HG03135 (cell line): ENCODE data around the gene PLCD3.
A peak's percentile ranks its signal among the peaks of the same experiment; 100 is the strongest.

ENCODE experiments used
- ATAC-seq: cut with Tn5 transposase; IDR thresholded peaks from one replicate; pipeline ENCODE4 v1.9.1; 2021; ENCODE audit warnings: mild to moderate bottlenecking, moderate library complexity; ENCODE audit not compliant: unreplicated experiment

PLCD3 gene

GRCh38 chr17:45150911-45151809 lies 18.8 kb upstream of the PLCD3 start:
- ATAC-seq, result no peak

- ATAC-seq, result no peak
These were observed 17.7 kb upstream of the PLCD3 start for GRCh38 chr17:45149669-45150664.

DNA sequence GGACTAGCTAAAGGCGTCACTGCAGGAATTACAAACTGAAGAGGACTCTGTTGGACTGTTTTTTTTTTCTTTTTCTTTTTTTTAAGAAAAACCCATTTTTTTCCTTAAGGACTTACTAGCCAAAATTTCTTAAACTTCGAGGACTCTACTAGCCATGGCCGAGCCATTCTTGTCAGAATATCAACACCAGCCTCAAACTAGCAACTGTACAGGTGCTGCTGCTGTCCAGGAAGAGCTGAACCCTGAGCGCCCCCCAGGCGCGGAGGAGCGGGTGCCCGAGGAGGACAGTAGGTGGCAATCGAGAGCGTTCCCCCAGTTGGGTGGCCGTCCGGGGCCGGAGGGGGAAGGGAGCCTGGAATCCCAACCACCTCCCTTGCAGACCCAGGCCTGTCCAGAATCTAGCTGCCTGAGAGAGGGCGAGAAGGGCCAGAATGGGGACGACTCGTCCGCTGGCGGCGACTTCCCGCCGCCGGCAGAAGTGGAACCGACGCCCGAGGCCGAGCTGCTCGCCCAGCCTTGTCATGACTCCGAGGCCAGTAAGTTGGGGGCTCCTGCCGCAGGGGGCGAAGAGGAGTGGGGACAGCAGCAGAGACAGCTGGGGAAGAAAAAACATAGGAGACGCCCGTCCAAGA lies 16.8 kb upstream of the PLCD3 start:
- peak; percentile 24 for ATAC-seq

DNA sequence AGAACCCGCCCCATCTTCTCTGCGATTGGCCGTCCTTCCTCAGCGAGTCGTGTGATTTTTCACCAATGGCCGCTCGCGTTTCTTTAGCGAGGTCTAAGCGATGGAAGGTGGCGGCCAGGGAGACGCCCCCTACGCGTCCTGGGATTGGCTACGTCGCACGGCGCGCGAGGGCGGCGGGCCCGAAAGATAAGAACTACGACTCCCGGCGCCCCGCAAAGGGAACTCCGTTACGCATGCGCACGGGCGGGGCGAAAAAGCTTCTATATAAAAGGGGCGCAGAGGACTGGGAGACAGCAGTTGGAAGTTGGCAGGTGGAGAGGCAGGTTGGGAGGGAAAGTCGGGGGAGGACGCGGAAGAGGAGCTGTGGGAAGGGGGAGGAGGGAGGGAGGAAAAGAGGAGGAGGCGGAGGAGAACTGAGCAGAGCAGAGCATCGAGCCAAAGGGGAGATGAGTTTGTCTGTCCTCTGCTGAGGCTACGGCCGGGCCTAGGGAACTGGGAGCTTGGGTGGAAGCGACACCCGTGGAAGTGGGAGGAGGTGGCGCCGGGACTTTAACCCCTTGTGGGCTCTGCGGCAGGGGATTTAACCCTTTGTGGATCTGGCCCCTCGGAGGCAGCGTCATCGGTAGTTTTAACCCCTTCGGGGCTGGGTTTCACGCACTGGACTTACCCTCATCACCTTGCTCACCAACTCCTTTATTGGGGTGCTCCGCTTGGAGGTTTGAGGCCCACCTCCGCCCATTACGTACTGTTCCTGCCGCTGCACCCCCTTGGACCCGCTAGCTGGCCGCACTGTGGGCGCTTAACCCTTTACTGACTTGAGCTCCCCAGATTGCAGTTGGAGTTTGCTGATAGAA lies 16.1 kb upstream of the PLCD3 start, which contains the start of gene HEXIM1:
Gene HEXIM1 (plus strand): TSS at position 293 of the 854 bp plus-strand sequence. CDS start 716 bp downstream, outside the sequence.
- peak; percentile 60 for ATAC-seq

GRCh38 chr17:45147581-45148182 lies 15.4 kb upstream of the PLCD3 start:
- ATAC-seq, result peak; percentile 29

DNA sequence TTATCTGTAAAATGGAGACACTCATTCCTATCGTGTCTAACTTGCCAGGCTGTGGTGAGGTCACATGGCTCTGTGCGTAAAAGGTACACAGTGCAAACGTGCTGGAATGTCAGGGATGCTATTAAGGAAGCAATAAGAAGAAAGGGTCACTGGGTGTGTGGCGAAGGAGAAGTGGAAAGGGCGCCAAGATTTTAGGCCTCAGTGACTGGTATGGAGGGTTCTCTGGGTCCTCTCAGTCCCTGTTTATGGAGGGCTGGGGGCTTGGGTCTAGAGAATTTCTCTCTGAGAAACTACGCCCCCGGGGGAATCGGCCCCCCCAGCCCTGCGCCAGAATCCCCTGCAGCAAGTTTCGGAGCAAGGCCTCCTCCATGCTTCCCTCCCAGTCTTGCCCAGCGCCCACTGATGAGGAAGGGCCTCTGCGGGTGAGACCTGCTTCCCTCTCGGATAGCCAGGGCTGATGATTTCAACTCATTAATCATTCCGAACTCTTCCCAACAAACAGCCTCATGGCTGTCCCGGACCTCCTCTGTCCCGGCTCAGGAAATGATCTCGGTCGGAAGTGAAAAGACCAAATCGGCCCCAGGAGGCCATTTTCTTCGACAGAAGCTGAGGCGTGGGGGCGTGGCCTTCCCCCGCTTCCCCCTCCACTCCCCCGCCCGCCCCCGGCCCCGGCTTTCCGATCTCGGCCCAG lies 14.7 kb upstream of the PLCD3 start:
- ATAC-seq, result peak; percentile 2

- no peak for ATAC-seq
These were observed 14.2 kb upstream of the PLCD3 start for GRCh38 chr17:45146592-45146889.

DNA sequence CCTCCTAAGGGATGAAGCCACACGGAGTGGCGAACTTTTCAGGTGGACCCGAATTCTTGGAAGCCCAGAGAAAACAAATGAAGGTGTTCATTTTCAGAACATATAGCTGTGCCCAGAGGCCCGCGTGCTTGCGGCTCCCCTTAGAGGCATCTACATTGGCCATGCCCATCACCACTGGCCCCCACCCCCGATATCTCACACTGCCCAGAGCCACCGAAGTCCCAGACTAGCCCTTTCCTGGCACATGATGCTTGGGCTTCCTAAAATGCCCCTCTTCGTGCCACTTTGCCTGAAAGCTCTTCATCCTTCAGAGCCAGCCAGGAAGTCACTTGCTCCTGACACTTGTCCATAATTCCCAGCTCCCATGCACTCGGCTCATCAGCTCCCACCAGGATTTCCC lies 13.9 kb upstream of the PLCD3 start:
- ATAC-seq, result no peak

DNA sequence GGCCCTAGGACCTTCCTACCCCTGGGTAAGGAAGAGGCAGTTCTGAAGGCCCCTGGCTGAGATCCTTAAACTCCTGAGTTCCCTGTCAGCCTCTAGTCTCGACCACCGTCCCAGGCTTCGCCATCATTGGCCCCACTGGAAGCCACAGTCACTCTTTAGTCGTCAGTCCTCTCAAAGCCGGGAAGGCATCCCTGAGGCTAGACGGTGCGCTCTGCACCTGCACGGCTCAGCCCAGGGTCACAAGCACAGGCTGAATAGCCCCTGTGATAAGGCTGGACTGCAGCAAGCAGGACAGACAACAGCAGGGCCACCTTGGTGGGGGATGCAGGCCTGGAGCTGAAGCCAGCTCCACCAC lies 12.7 kb upstream of the PLCD3 start:
- ATAC-seq, result no peak

DNA sequence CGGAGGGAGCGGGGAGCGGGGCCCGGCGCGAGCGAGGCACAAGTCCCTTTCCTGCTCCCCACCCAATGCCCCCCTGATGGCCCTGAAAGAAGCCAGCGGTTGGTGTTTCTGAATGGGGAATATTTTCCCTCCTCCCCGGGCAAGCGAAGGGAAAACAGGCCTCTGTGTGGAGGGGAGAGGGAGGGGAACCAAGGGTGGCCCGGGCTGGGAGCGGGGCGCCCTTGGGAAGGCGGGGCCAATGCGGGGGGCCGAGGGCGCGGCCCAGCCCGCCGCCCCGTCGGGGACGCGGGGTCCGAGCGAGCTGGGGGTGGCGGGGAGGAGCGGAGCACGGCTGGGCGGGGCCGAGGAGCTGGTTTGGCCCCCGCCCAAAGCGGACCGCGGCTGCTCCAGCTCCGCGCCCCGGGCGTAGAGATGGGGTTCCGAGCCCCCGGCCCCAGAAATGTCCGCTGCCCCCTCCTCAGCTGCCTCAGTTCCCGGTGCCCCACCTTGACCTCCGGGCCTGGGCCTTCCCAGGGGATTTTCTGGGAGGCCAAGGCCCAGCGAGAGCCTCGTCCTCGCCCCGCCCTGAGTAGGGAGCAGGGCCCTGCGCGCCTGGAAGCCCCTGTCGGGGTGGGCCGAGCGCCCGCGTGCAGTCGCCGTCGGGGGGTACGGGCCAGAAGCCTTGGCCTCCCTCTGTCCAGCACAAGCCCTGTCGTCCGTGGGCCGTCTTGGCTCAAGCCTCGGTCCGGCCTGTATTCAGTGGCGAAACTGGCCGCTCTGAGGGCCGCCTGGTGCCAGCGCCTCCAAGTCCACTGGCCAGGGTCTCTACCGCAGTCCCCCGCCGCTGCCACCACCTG lies 12.1 kb upstream of the PLCD3 start:
- ATAC-seq, result no peak

GRCh38 chr17:45143767-45144198 lies 11.5 kb upstream of the PLCD3 start:
- ATAC-seq, result no peak

- no peak for ATAC-seq
These were observed 10.9 kb upstream of the PLCD3 start for GRCh38 chr17:45143094-45143670.

- no peak for ATAC-seq
These were observed 7.2 kb upstream of the PLCD3 start for GRCh38 chr17:45139533-45139920.

- no peak for ATAC-seq
These were observed 6.7 kb upstream of the PLCD3 start for GRCh38 chr17:45138911-45139532.

- ATAC-seq, result no peak
These were observed 5.4 kb upstream of the PLCD3 start for GRCh38 chr17:45137561-45138305.

GRCh38 chr17:45136846-45137560 lies 4.7 kb upstream of the PLCD3 start:
- no peak for ATAC-seq
